GM23338 (cell line): ENCODE results near the gene CRYL1.

ENCODE experiments used
- EZH2 ChIP-seq: fragments of 200-600 bp; sonication (generic); IDR thresholded peaks from one replicate; pipeline ENCODE4 v1.8.0; 2017; ENCODE audit warnings: antibody characterized with exemption, mild to moderate bottlenecking, low read depth; ENCODE audit not compliant: unreplicated experiment
- POLR2AphosphoS5 ChIP-seq: IDR thresholded peaks from 2 replicates; pipeline ENCODE4 v1.6.1; 2016; ENCODE audit warnings: antibody characterized with exemption, low read depth
- TF ChIP-seq, protein P1 (sequence below), 2 experiments: fragments of 200-600 bp in 1 of 2; sonication (generic) in 1 of 2; conservative IDR thresholded peaks; 2 replicates each; pipeline versions ENCODE4 v1.5.1 to v1.6.1; 2016 to 2017; ENCODE audit warnings: antibody characterized with exemption in 2 of 2, low read depth in 2 of 2, mild to moderate bottlenecking in 2 of 2, moderate library complexity in 1 of 2

GRCh38 chr13:20425819-20426219 is 99.8 kb downstream of the CRYL1 start:
- TF ChIP-seq POLR2AphosphoS5, result no peak
- TF ChIP-seq, protein P1, sequence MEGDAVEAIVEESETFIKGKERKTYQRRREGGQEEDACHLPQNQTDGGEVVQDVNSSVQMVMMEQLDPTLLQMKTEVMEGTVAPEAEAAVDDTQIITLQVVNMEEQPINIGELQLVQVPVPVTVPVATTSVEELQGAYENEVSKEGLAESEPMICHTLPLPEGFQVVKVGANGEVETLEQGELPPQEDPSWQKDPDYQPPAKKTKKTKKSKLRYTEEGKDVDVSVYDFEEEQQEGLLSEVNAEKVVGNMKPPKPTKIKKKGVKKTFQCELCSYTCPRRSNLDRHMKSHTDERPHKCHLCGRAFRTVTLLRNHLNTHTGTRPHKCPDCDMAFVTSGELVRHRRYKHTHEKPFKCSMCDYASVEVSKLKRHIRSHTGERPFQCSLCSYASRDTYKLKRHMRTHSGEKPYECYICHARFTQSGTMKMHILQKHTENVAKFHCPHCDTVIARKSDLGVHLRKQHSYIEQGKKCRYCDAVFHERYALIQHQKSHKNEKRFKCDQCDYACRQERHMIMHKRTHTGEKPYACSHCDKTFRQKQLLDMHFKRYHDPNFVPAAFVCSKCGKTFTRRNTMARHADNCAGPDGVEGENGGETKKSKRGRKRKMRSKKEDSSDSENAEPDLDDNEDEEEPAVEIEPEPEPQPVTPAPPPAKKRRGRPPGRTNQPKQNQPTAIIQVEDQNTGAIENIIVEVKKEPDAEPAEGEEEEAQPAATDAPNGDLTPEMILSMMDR (conservative IDR thresholded peaks at IDR 0.05; ENCODE audit: low read depth in 2 of 2), result no peak
- TF ChIP-seq EZH2, result no peak
